B cell (primary cell): Measurements from ENCODE around the gene B4GALNT1.

ENCODE experiments used
- EZH2 ChIP-seq: IDR thresholded peaks from 2 replicates; pipeline ENCODE4 v1.6.1; 2012; ENCODE audit warnings: borderline replicate concordance, low read depth, mild to moderate bottlenecking, moderate library complexity, low read length; ENCODE audit not compliant: insufficient read depth, poor library complexity, severe bottlenecking
- TF ChIP-seq, protein P1 (sequence below): fragments of 200-600 bp; IDR thresholded peaks from one replicate; pipeline ENCODE4 v1.8.0; 2022; ENCODE audit warnings: antibody characterized with exemption, mild to moderate bottlenecking

GRCh38 chr12:57603324-57603723 lies 29.7 kb downstream of the B4GALNT1 start:
- TF ChIP-seq, protein P1, sequence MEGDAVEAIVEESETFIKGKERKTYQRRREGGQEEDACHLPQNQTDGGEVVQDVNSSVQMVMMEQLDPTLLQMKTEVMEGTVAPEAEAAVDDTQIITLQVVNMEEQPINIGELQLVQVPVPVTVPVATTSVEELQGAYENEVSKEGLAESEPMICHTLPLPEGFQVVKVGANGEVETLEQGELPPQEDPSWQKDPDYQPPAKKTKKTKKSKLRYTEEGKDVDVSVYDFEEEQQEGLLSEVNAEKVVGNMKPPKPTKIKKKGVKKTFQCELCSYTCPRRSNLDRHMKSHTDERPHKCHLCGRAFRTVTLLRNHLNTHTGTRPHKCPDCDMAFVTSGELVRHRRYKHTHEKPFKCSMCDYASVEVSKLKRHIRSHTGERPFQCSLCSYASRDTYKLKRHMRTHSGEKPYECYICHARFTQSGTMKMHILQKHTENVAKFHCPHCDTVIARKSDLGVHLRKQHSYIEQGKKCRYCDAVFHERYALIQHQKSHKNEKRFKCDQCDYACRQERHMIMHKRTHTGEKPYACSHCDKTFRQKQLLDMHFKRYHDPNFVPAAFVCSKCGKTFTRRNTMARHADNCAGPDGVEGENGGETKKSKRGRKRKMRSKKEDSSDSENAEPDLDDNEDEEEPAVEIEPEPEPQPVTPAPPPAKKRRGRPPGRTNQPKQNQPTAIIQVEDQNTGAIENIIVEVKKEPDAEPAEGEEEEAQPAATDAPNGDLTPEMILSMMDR = no peak
- no peak for TF ChIP-seq EZH2
